HCT116 (cell line): ENCODE data around the gene NPIPB8. TPM values are rescaled to one million over a fixed set of nuclear protein-coding genes. Genes with fewer than 3 reads are reported as not detected.
"Not testable (repeated sequence)": the region's sequence is repeated elsewhere in the genome, so short reads cannot be mapped to it uniquely, and the experiment has no call there.

ENCODE experiments used
- ATAC-seq: fragments of 200-7000 bp; cut with Tn5 transposase; 2 replicates; pipeline ENCODE4 v1.9.1; 2020; ENCODE audit warnings: mild to moderate bottlenecking, moderate library complexity
- BruUV-seq: library from RNA; stranded (reverse); fragments of 400-500 nt; replicated peaks from 2 replicates; lab custom pipeline; 2021; lab: Mats Ljungman, UMichigan
- CTCF ChIA-PET: fragments of 300-600 bp; sonication (Branson Sonifier 250); formaldehyde crosslinking; loops from one replicate; lab custom pipeline; 2021; ENCODE audit warnings: antibody characterized with exemption; lab: Charles Lee
- POLR2A ChIA-PET: fragments of 300-600, 350-600 bp; sonication (Branson Sonifier 250); formaldehyde crosslinking; loops from one replicate; lab custom pipeline; 2021; ENCODE audit warnings: antibody characterized with exemption; lab: Charles Lee
- RAD21 ChIA-PET, 2 experiments: fragments of 300-600 bp; sonication (Branson Sonifier 250); formaldehyde crosslinking; loops; one replicate each; lab custom pipeline; 2023; ENCODE audit warnings: low total read pairs in 2 of 2; ENCODE audit not compliant: uncharacterized antibody in 2 of 2, unreplicated experiment in 2 of 2, low non-redundant PET in 1 of 2; lab: Charles Lee
- DNase-seq: peaks from one replicate; pipeline ENCODE4 v3.0.0-alpha.2; 2010; ENCODE audit warnings: low read depth, low spot score
- H2AFZ ChIP-seq: fragments of 200-600 bp; shearing (Covaris generic), sonication (generic); 2 replicates; pipeline ENCODE4 v1.6.1; 2017; ENCODE audit warnings: low read depth, mixed run types, mixed read lengths, antibody characterized with exemption, low read length; ENCODE audit not compliant: poor library complexity, severe bottlenecking
- H3K27ac ChIP-seq: 2 replicates; pipeline ENCODE4 v1.5.1; 2012; ENCODE audit warnings: low read depth, low read length
- H3K27me3 ChIP-seq: fragments of 200-600 bp; sonication (generic); 2 replicates; pipeline ENCODE4 v1.6.1; 2016; ENCODE audit warnings: mixed run types, low read length, mixed read lengths; ENCODE audit not compliant: insufficient read depth
- H3K36me3 ChIP-seq, 2 experiments: fragments of 200-500 bp in 1 of 2; fragments of 200-600 bp in 1 of 2; sonication (Bioruptor generic) in 1 of 2; sonication (generic) in 1 of 2; 2 replicates each; pipeline versions ENCODE4 v1.5.1 to v1.6.1; 2014 to 2016; ENCODE audit warnings: low read length in 2 of 2, inconsistent platforms in 1 of 2, mixed read lengths in 1 of 2, mixed run types in 1 of 2; ENCODE audit not compliant: insufficient read depth in 2 of 2, control insufficient read depth in 1 of 2
- H3K4me1 ChIP-seq, 2 experiments: fragments of 200-600 bp in 1 of 2; sonication (generic) in 1 of 2; 2 replicates each; pipeline versions ENCODE4 v1.5.1 to v1.6.1; 2012 to 2017; ENCODE audit warnings: low read length in 2 of 2, inconsistent platforms in 1 of 2, mild to moderate bottlenecking in 1 of 2, mixed read lengths in 1 of 2, mixed run types in 1 of 2, moderate library complexity in 1 of 2; ENCODE audit not compliant: insufficient read depth in 2 of 2, control insufficient read depth in 1 of 2
- H3K4me2 ChIP-seq: fragments of 200-600 bp; sonication (generic); 2 replicates; pipeline ENCODE4 v1.6.1; 2017; ENCODE audit warnings: mixed run types, low read length, mixed read lengths
- H3K4me3 ChIP-seq, 2 experiments: fragments of 200-600 bp in 1 of 2; sonication (generic) in 1 of 2; replicated peaks in 1 of 2; 2 replicates each; pipeline ENCODE4 v1.5.1; 2011 to 2016; ENCODE audit warnings: low read length in 2 of 2, control low read depth in 1 of 2, low read depth in 1 of 2, mild to moderate bottlenecking in 1 of 2, mixed read lengths in 1 of 2, mixed run types in 1 of 2
- H3K79me2 ChIP-seq: fragments of 200-600 bp; sonication (generic); 2 replicates; pipeline ENCODE4 v1.6.1; 2017; ENCODE audit warnings: mild to moderate bottlenecking, mixed run types, low read length, moderate library complexity, mixed read lengths; ENCODE audit not compliant: insufficient read depth
- H3K9ac ChIP-seq: fragments of 200-600 bp; sonication (generic); 2 replicates; pipeline ENCODE4 v1.6.1; 2016; ENCODE audit warnings: low read length, mixed read lengths
- H3K9me2 ChIP-seq: fragments of 200-600 bp; sonication (generic), shearing (Covaris generic); 2 replicates; pipeline ENCODE4 v1.6.1; 2017; ENCODE audit warnings: mixed run types, mild to moderate bottlenecking, moderate library complexity; ENCODE audit not compliant: insufficient read depth
- H3K9me3 ChIP-seq, 2 experiments: fragments of 200-500 bp in 1 of 2; fragments of 200-600 bp in 1 of 2; sonication (Bioruptor generic) in 1 of 2; sonication (generic) in 1 of 2; 2 replicates each; pipeline ENCODE4 v1.6.1; 2014 to 2017; ENCODE audit warnings: low read length in 2 of 2, mixed read lengths in 2 of 2, inconsistent platforms in 1 of 2, low read depth in 1 of 2, mild to moderate bottlenecking in 1 of 2, mixed run types in 1 of 2, moderate library complexity in 1 of 2; ENCODE audit not compliant: control insufficient read depth in 1 of 2, insufficient read depth in 1 of 2
- H4K20me1 ChIP-seq: fragments of 200-600 bp; sonication (generic), shearing (Covaris generic); 2 replicates; pipeline ENCODE4 v1.6.1; 2017; ENCODE audit warnings: mixed run types, mild to moderate bottlenecking, moderate library complexity; ENCODE audit not compliant: insufficient read depth
- EZH2 ChIP-seq: fragments of 200-600 bp; sonication (generic); IDR thresholded peaks from 2 replicates; pipeline ENCODE4 v1.6.1; 2017; ENCODE audit warnings: antibody characterized with exemption, mixed run types
- FOSL1 ChIP-seq: IDR thresholded peaks from 2 replicates; pipeline ENCODE4 v1.6.1; 2012; ENCODE audit warnings: low read depth
- POLR2A ChIP-seq: IDR thresholded peaks from 2 replicates; pipeline ENCODE4 v1.7.0; 2011; ENCODE audit warnings: borderline replicate concordance; ENCODE audit not compliant: insufficient read depth, insufficient read length; ENCODE audit errors: extremely low read depth
- SP1 ChIP-seq: IDR thresholded peaks from 2 replicates; pipeline ENCODE4 v1.6.1; 2012; ENCODE audit warnings: low read depth
- YY1 ChIP-seq: IDR thresholded peaks from 2 replicates; pipeline ENCODE4 v1.6.1; 2011; ENCODE audit warnings: low read length, low read depth, moderate library complexity, mild to moderate bottlenecking; ENCODE audit not compliant: insufficient replicate concordance; ENCODE audit errors: extremely low read depth
- intact Hi-C: fragments of 100-400 bp; cut with micrococcal nuclease; formaldehyde crosslinking; loops from 2 replicates; pipeline ENCODE4 v1.10.0; 2022
- total RNA-seq: library from RNA; stranded (reverse); gene quantifications from one replicate; pipeline ENCODE4 v1.2.1, GENCODE V29; 2021; ENCODE audit not compliant: unreplicated experiment

Gene NPIPB8
- total RNA-seq, 1 experiment from 2014 or later = 0.79 TPM

DNA sequence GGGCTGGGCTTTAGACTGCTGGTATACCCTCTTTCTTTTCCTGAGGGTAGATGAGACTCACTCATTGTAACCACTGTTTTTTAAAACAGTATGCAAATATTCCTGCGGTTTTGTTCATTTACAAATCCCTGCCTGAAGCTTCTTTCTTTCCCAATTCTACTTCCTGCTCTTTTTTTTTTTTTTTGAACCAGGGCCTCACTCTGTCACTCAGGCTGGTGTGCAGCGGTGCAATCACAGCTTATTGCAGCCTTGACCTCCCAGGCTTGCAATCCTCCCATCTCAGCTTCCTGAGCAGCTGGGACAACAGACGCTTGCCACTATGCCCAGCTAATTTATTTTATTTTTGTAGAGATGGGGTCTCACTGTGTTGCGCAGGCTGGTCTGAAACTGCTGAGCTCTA lies 20.0 kb upstream of the NPIPB8 start:
- Histone ChIP-seq H3K36me3 (no peaks in the 10 kb centered on the region), H3K9me2 (no peaks in the 10 kb centered on the region), H3K4me1 (no peaks in the 10 kb centered on the region), H2AFZ (no peak overlapping the region), H3K9me3 (no peaks in the 10 kb centered on the region), H3K79me2 (no peaks in the 10 kb centered on the region), H3K27me3 (no peaks in the 10 kb centered on the region), H3K27ac (no peak overlapping the region)
- BruUV-seq = no TSS peak
- ChIA-PET RAD21 (no interaction called here), CTCF (no interaction called here)
- no peak for ATAC-seq
- no peak for DNase-seq
- TF ChIP-seq POLR2A = no peak
- TF ChIP-seq YY1 = no peak
- no peak for TF ChIP-seq EZH2
- TF ChIP-seq SP1 = no peak
- TF ChIP-seq FOSL1 = no peak
- TF ChIP-seq, all 23 proteins: peak for 0
- no peaks in the 10 kb centered on the region for H4K20me1 ChIP-seq
- POLR2A ChIA-PET = no interaction called here
- H3K4me3 ChIP-seq = no peak overlapping the region
- intact Hi-C loops = loop anchor here (5.0 kb wide), 1 partner anchor 341 kb away; no protein-coding TSS in a partner anchor
- no peak overlapping the region for H3K4me2 ChIP-seq
- H3K9ac ChIP-seq = no peak overlapping the region

DNA sequence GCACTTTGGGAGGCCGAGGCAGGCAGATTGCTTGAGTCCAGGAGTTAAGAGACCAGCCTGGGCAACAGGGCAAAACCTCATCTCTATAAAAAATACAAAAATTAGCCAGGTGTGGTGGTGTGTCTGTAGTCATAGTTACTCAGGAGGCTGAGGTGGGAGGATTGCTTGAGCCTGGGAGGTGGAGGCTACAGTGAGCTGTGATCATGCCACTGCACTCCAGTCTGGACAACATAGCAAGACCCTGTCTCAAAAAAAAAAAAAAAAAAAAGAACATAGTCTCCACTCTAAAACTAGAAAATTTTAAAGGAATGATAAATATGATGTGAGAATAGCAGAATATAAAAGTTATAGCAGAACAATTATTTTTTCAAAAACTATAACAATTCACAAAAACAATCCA lies 17.5 kb upstream of the NPIPB8 start:
- H3K4me3 ChIP-seq, intact Hi-C loops, ATAC-seq, DNase-seq, POLR2A ChIA-PET, H3K9me3 ChIP-seq, CTCF ChIA-PET, H3K4me2 ChIP-seq, H3K36me3 ChIP-seq, H3K9ac ChIP-seq, RAD21 ChIA-PET, H3K27me3 ChIP-seq, H3K79me2 ChIP-seq, H3K4me1 ChIP-seq, H4K20me1 ChIP-seq, H3K27ac ChIP-seq, BruUV-seq, H3K9me2 ChIP-seq, H2AFZ ChIP-seq: not testable (repeated sequence)
